Liver (tissue), 9 donors: ENCODE results near the gene WDR48. TPM values are rescaled to one million over a fixed set of nuclear protein-coding genes. Genes with fewer than 3 reads are reported as not detected.

Source experiments
- DNase-seq: peaks from one replicate; pipeline ENCODE4 v3.0.0-alpha.2; 2017; ENCODE audit warnings: low spot score
- H3K27ac ChIP-seq, 2 donors: one replicate each; pipeline ENCODE4 v1.7.0; 2013; ENCODE audit warnings: inconsistent platforms in 2 of 2, low read length in 2 of 2, control low read depth in 1 of 2, low read depth in 1 of 2, mild to moderate bottlenecking in 1 of 2
- H3K27me3 ChIP-seq, 4 donors: one replicate each; pipeline versions ENCODE4 v1.6.1 to v1.7.0; 2013; ENCODE audit warnings: low read length in 3 of 4, inconsistent platforms in 1 of 4, mild to moderate bottlenecking in 1 of 4, moderate library complexity in 1 of 4; ENCODE audit not compliant: control insufficient read depth in 4 of 4, insufficient read depth in 4 of 4
- H3K36me3 ChIP-seq, 4 donors: one replicate each; pipeline versions ENCODE4 v1.6.1 to v1.7.0; 2013; ENCODE audit warnings: low read length in 3 of 4, mild to moderate bottlenecking in 3 of 4, low read depth in 1 of 4, moderate library complexity in 1 of 4; ENCODE audit not compliant: control insufficient read depth in 4 of 4, insufficient read depth in 3 of 4
- H3K4me1 ChIP-seq, 4 donors: one replicate each; pipeline versions ENCODE4 v1.6.1 to v1.7.0; 2013; ENCODE audit warnings: low read length in 3 of 4, mild to moderate bottlenecking in 3 of 4, moderate library complexity in 1 of 4; ENCODE audit not compliant: control insufficient read depth in 4 of 4, insufficient read depth in 4 of 4
- H3K4me3 ChIP-seq, 3 donors: one replicate each; pipeline versions ENCODE4 v1.6.1 to v1.7.0; 2013; ENCODE audit warnings: low read length in 3 of 3, control low read depth in 1 of 3, low read depth in 1 of 3, mild to moderate bottlenecking in 1 of 3
- H3K9ac ChIP-seq, 2 donors: one replicate each; pipeline ENCODE4 v1.7.0; 2013; ENCODE audit warnings: low read length in 2 of 2, mild to moderate bottlenecking in 2 of 2, moderate library complexity in 2 of 2, control low read depth in 1 of 2, low read depth in 1 of 2
- H3K9me3 ChIP-seq, 4 donors: one replicate each; pipeline versions ENCODE4 v1.6.1 to v1.7.0; 2013; ENCODE audit warnings: low read length in 3 of 4; ENCODE audit not compliant: control insufficient read depth in 4 of 4
- EGR1 ChIP-seq, 2 donors: IDR thresholded peaks; 2 replicates each; pipeline ENCODE4 v1.6.1; 2016 to 2018; ENCODE audit warnings: antibody characterized with exemption in 2 of 2, low read depth in 2 of 2
- FOXA1 ChIP-seq: IDR thresholded peaks from 2 replicates; pipeline ENCODE4 v1.6.1; 2016; ENCODE audit warnings: antibody characterized with exemption
- GABPA ChIP-seq, 2 donors: IDR thresholded peaks in 1 of 2; conservative IDR thresholded peaks in 1 of 2; 2 replicates each; pipeline ENCODE4 v1.6.1; 2016; ENCODE audit warnings: antibody characterized with exemption in 2 of 2, mild to moderate bottlenecking in 1 of 2, moderate library complexity in 1 of 2
- HNF4A ChIP-seq, 2 donors: conservative IDR thresholded peaks; 2 replicates each; pipeline ENCODE4 v1.6.1; 2016; ENCODE audit warnings: antibody characterized with exemption in 2 of 2, mild to moderate bottlenecking in 2 of 2
- NR2F2 ChIP-seq: IDR thresholded peaks from 2 replicates; pipeline ENCODE4 v1.6.1; 2016; ENCODE audit warnings: antibody characterized with exemption
- RAD21 ChIP-seq, 2 donors: IDR thresholded peaks; 2 replicates each; pipeline ENCODE4 v1.6.1; 2016; ENCODE audit warnings: antibody characterized with exemption in 2 of 2, mild to moderate bottlenecking in 2 of 2
- RXRA ChIP-seq, 2 donors: IDR thresholded peaks; 2 replicates each; pipeline ENCODE4 v1.6.1; 2017 to 2018; ENCODE audit warnings: antibody characterized with exemption in 2 of 2, mild to moderate bottlenecking in 1 of 2
- SP1 ChIP-seq: IDR thresholded peaks from 2 replicates; pipeline ENCODE4 v1.6.1; 2018; ENCODE audit warnings: antibody characterized with exemption, mild to moderate bottlenecking
- YY1 ChIP-seq: IDR thresholded peaks from 2 replicates; pipeline ENCODE4 v1.6.1; 2016; ENCODE audit warnings: antibody characterized with exemption, mild to moderate bottlenecking
- WGBS: extraction: QIAGEN DNeasy Blood & Tissue Kit; methylation state at CpG from one replicate; pipeline ENCODE4 v1.1.7; 2013; 5-methylcytosine and 5-hydroxymethylcytosine counted together
- polyA plus RNA-seq, 2 donors: library from polyadenylated mRNA; stranded (reverse) in 1 of 2; unstranded in 1 of 2; fragments of 200-250 nt in 1 of 2; fragments of >200 nt in 1 of 2; fragmentation: Nextera tagmentation in 1 of 2; extraction: Ambion mirVana in 1 of 2; gene quantifications; one replicate each; pipeline versions ENCODE4 v1.2.1 to v1.2.3, GENCODE V29; 2013 to 2015
- total RNA-seq, 2 donors: library from RNA; depleted of rRNA; stranded (reverse); fragments of >200 nt; gene quantifications; one replicate each; pipeline ENCODE4 v1.2.3, GENCODE V29; 2014
- TF ChIP-seq, protein P1 (sequence below): IDR thresholded peaks from 2 replicates; pipeline ENCODE4 v1.6.1; 2016; ENCODE audit warnings: antibody characterized with exemption
- TF ChIP-seq, protein P2 (sequence below): IDR thresholded peaks from 2 replicates; pipeline ENCODE4 v1.6.1; 2016; ENCODE audit warnings: antibody characterized with exemption
- TF ChIP-seq, protein P3 (sequence below): IDR thresholded peaks from 2 replicates; pipeline ENCODE4 v1.6.1; 2016; ENCODE audit warnings: antibody characterized with exemption, mild to moderate bottlenecking
- donor health status: healthy.
- donor health status: healthy.
- donor health status: healthy.
- donor health status: healthy.
- donor health status: healthy.

Gene WDR48
- total and polyA plus RNA-seq, 4 donors, result 8.0 to 24.9 (median 16.5) TPM

DNA sequence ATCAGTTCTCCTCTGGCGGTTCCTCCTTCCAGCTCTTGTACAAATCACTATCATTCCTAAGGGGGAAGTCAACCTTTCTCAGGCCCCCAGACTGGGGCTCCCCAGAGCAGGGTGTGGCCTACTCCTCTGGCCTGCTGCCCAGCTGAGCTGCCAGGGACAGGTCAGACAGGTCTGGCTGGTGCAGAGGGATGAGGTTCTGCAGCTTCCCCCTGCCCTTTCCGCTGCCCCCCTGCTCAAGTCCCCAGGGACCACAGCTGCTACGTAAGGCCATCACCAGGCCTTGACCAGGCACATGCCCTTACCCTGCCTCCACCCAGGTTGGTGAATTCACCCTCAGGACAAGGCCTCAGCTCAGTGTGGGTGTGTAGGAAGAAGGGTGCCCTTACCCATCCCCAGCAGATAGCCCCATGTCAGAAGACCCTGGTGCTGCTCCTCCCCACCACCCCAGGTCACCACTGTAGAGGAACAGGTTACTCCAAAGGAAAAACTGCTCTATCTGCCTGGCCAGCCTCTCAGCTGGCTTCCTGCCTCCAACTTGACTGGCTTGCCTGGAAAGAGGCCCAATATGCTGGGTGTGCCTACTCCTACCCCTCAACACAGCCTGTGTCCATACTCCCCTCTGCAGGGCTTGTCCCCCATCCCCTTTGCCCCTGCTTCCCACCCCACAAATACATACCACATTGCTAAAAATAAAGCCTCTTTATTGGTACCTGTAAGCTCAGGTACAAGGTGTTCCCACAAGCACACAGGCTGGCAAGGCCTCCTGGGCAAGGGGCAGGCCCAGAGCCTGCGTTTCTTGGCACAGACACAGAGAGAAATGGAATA is 89.6 kb downstream of the WDR48 start:
- no peak for TF ChIP-seq GABPA (IDR thresholded peaks at IDR 0.05 in 1 of 2, conservative IDR thresholded peaks at IDR 0.05 in 1 of 2)
- no peak for TF ChIP-seq YY1
- TF ChIP-seq RAD21 (IDR thresholded peaks at IDR 0.05), result no peak
- no peak for TF ChIP-seq EGR1 (IDR thresholded peaks at IDR 0.05; ENCODE audit: low read depth in 2 of 2)
- no peak for TF ChIP-seq RXRA (IDR thresholded peaks at IDR 0.05)
- no peak for TF ChIP-seq HNF4A (conservative IDR thresholded peaks at IDR 0.05)
- TF ChIP-seq, protein P1, sequence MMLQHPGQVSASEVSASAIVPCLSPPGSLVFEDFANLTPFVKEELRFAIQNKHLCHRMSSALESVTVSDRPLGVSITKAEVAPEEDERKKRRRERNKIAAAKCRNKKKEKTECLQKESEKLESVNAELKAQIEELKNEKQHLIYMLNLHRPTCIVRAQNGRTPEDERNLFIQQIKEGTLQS, result no peak
- TF ChIP-seq, protein P2, sequence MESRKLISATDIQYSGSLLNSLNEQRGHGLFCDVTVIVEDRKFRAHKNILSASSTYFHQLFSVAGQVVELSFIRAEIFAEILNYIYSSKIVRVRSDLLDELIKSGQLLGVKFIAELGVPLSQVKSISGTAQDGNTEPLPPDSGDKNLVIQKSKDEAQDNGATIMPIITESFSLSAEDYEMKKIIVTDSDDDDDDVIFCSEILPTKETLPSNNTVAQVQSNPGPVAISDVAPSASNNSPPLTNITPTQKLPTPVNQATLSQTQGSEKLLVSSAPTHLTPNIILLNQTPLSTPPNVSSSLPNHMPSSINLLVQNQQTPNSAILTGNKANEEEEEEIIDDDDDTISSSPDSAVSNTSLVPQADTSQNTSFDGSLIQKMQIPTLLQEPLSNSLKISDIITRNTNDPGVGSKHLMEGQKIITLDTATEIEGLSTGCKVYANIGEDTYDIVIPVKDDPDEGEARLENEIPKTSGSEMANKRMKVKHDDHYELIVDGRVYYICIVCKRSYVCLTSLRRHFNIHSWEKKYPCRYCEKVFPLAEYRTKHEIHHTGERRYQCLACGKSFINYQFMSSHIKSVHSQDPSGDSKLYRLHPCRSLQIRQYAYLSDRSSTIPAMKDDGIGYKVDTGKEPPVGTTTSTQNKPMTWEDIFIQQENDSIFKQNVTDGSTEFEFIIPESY, result no peak
- peak; percentile 41 for TF ChIP-seq SP1
- Histone ChIP-seq H3K27ac (peak overlapping the region; percentile 9 to 31), H3K27me3 (no peaks in the 10 kb centered on the region), H3K4me3 (no peak overlapping the region), H3K9ac (no peak overlapping the region), H3K4me1 (peaks cover 5 to 28% (median 22%) of the 10 kb centered on the region in 4 donors), H3K9me3 (no peaks in the 10 kb centered on the region), H3K36me3 (peaks cover 22 to 55% (median 46%) of the 10 kb centered on the region in 4 donors)
- 59% methylated on average over 4 of the region's 4 CpGs for WGBS
- DNase-seq, result no peak

DNA sequence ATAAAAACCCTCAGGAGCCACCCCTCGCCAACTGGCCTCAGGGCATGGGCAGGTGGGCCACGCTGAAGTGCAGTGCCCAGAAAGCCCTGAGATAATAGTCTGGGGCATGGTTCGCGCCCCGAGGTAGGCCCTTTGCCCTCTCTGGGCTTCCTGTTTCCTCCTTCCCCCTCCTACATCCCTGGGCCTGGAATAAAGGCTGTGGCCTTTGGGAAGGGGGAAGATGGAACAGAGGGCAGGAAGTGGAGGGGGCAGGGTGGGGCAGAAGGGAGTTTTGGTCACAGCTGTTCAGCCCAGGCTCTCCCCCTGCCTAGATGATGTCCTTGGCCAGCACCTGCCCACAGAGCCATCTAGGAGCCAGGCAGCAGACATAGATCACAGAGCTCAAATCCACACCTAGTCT is 90.3 kb downstream of the WDR48 start:
- Histone ChIP-seq H3K9ac (no peak overlapping the region), H3K36me3 (peaks cover 22 to 57% (median 49%) of the 10 kb centered on the region in 4 donors), H3K27ac (peak overlapping the region; percentile 31 to 42), H3K9me3 (no peaks in the 10 kb centered on the region), H3K4me1 (peaks cover 8 to 35% (median 28%) of the 10 kb centered on the region in 4 donors), H3K27me3 (no peaks in the 10 kb centered on the region), H3K4me3 (no peak overlapping the region)
- 56% methylated on average over 5 of the region's 5 CpGs for WGBS
- DNase-seq, result no peak
- TF ChIP-seq, protein P3, sequence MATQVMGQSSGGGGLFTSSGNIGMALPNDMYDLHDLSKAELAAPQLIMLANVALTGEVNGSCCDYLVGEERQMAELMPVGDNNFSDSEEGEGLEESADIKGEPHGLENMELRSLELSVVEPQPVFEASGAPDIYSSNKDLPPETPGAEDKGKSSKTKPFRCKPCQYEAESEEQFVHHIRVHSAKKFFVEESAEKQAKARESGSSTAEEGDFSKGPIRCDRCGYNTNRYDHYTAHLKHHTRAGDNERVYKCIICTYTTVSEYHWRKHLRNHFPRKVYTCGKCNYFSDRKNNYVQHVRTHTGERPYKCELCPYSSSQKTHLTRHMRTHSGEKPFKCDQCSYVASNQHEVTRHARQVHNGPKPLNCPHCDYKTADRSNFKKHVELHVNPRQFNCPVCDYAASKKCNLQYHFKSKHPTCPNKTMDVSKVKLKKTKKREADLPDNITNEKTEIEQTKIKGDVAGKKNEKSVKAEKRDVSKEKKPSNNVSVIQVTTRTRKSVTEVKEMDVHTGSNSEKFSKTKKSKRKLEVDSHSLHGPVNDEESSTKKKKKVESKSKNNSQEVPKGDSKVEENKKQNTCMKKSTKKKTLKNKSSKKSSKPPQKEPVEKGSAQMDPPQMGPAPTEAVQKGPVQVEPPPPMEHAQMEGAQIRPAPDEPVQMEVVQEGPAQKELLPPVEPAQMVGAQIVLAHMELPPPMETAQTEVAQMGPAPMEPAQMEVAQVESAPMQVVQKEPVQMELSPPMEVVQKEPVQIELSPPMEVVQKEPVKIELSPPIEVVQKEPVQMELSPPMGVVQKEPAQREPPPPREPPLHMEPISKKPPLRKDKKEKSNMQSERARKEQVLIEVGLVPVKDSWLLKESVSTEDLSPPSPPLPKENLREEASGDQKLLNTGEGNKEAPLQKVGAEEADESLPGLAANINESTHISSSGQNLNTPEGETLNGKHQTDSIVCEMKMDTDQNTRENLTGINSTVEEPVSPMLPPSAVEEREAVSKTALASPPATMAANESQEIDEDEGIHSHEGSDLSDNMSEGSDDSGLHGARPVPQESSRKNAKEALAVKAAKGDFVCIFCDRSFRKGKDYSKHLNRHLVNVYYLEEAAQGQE, result no peak
- TF ChIP-seq NR2F2 (peak; percentile 87), FOXA1 (no peak)
